Activated naive CD4-positive, alpha-beta T cell (primary cell): ENCODE data around the gene TGFB2.

Source experiments
- DNase-seq, 4 experiments: peaks; one replicate each; lab custom pipeline; 2025; lab: John Stamatoyannopoulos, UW

The TGFB2 gene

GRCh38 chr1:218392780-218393179 is 47.6 kb downstream of the TGFB2 start:
- DNase-seq: no peak

- DNase-seq: no peak
Measured at GRCh38 chr1:218394416-218394815, 49.3 kb downstream of the TGFB2 start.

- no peak for DNase-seq
Measured at GRCh38 chr1:218394989-218395388, 49.9 kb downstream of the TGFB2 start.

GRCh38 chr1:218395916-218396315 is 50.8 kb downstream of the TGFB2 start:
- DNase-seq: no peak

GRCh38 chr1:218397752-218398339 is 52.7 kb downstream of the TGFB2 start:
- no peak for DNase-seq

- no peak for DNase-seq
Measured at GRCh38 chr1:218400624-218401023, 55.5 kb downstream of the TGFB2 start.

GRCh38 chr1:218401441-218401997 is 56.4 kb downstream of the TGFB2 start:
- no peak for DNase-seq

- DNase-seq: no peak
Measured at GRCh38 chr1:218401998-218402785, 57.1 kb downstream of the TGFB2 start.

- DNase-seq: no peak
Measured at GRCh38 chr1:218402786-218403120, 57.6 kb downstream of the TGFB2 start.

- no peak for DNase-seq
Measured at GRCh38 chr1:218403300-218403699, 58.2 kb downstream of the TGFB2 start.

- DNase-seq: no peak
Measured at GRCh38 chr1:218407630-218408029, 62.5 kb downstream of the TGFB2 start.

GRCh38 chr1:218408135-218408534 is 63.0 kb downstream of the TGFB2 start:
- DNase-seq: no peak

GRCh38 chr1:218408942-218409341 is 63.8 kb downstream of the TGFB2 start:
- DNase-seq: no peak

- no peak for DNase-seq
Measured at GRCh38 chr1:218409946-218410510, 64.9 kb downstream of the TGFB2 start.

GRCh38 chr1:218411101-218411500 is 66.0 kb downstream of the TGFB2 start:
- no peak for DNase-seq

GRCh38 chr1:218412171-218412570 is 67.0 kb downstream of the TGFB2 start:
- DNase-seq: no peak

- DNase-seq: no peak
Measured at GRCh38 chr1:218413179-218413578, 68.0 kb downstream of the TGFB2 start.

GRCh38 chr1:218414060-218414728 is 69.1 kb downstream of the TGFB2 start:
- DNase-seq: no peak

GRCh38 chr1:218415726-218416125 is 70.6 kb downstream of the TGFB2 start:
- DNase-seq: no peak

- no peak for DNase-seq
Measured at GRCh38 chr1:218421531-218421930, 76.4 kb downstream of the TGFB2 start.

- DNase-seq: no peak
Measured at GRCh38 chr1:218424502-218424901, 79.4 kb downstream of the TGFB2 start.

- DNase-seq: no peak
Measured at GRCh38 chr1:218425647-218426342, 80.7 kb downstream of the TGFB2 start.
